ENCODE results near the gene HBD.
"Not testable (repeated sequence)": the region's sequence is repeated elsewhere in the genome, so short reads cannot be mapped to it uniquely, and the experiment has no call there.

Gene HBD

DNA sequence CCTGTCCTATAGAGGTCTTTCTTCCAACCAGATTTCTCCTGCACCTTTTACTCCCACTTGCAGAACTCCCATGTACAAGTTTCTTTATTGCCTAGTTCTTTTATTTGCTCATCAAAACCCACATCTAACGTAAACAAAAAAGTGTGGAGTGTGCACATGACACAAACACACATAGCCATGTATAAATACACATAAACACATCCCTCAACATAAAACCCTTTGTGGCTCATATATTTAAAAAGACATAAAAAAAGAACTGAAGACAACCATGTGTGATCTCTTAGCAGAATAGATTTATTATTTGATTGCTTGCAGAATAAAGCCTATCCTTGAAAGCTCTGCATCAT lies 18.6 kb upstream of the HBD start:
- DNase-seq (ENCODE audit: insufficient read length, low spot score) (no peak), FAIRE-seq (no peak)
- TF ChIP-seq, protein P1, sequence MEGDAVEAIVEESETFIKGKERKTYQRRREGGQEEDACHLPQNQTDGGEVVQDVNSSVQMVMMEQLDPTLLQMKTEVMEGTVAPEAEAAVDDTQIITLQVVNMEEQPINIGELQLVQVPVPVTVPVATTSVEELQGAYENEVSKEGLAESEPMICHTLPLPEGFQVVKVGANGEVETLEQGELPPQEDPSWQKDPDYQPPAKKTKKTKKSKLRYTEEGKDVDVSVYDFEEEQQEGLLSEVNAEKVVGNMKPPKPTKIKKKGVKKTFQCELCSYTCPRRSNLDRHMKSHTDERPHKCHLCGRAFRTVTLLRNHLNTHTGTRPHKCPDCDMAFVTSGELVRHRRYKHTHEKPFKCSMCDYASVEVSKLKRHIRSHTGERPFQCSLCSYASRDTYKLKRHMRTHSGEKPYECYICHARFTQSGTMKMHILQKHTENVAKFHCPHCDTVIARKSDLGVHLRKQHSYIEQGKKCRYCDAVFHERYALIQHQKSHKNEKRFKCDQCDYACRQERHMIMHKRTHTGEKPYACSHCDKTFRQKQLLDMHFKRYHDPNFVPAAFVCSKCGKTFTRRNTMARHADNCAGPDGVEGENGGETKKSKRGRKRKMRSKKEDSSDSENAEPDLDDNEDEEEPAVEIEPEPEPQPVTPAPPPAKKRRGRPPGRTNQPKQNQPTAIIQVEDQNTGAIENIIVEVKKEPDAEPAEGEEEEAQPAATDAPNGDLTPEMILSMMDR (IDR thresholded peaks at IDR 0.05; ENCODE audit: insufficient read depth, missing control alignments), result no peak

- DNase-seq (ENCODE audit: insufficient read length, low spot score) (no peak), FAIRE-seq (no peak)
- TF ChIP-seq, protein P1 (IDR thresholded peaks at IDR 0.05; ENCODE audit: insufficient read depth, missing control alignments), result no peak
Observed at GRCh38 chr11:5252192-5252918, 18.1 kb upstream of the HBD start.

GRCh38 chr11:5251746-5252145 lies 17.5 kb upstream of the HBD start:
- no peak for FAIRE-seq
- TF ChIP-seq, protein P1 (IDR thresholded peaks at IDR 0.05; ENCODE audit: insufficient read depth, missing control alignments), result no peak
- no peak for DNase-seq (ENCODE audit: insufficient read length, low spot score)

DNA sequence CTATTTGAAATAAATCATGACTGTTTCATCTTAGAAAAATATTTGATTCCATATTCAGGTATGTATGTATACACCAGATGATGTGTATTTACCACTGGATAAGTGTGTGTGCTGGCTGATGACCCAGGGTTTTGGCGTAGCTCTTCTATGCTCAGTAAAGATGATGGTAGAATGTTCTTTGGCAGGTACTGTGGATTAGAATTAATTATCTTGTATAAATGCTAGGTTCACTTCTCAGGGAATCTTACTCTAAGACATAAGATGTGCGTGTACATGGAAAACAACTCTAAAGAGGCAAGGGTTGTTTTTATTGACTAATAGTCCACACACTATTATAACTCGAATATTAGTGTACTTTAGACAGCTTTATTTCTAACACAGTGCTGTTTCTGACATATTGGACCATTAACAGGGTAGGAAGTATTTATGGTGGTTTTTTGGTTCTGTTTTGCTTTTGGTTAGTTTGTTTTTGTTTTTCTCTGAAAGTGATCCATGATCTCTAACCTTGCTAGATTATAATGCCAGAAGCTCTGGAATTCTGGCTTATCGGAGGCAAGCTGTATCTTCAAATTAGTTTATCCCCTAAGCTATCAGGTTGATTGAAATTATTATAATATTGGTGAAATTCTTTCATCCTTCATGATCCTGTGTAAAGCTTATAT lies 16.4 kb upstream of the HBD start:
- DNase-seq (ENCODE audit: insufficient read length, low spot score), result no peak
- FAIRE-seq, result no peak
- TF ChIP-seq, protein P1 (IDR thresholded peaks at IDR 0.05; ENCODE audit: insufficient read depth, missing control alignments), result no peak

GRCh38 chr11:5249807-5250396 lies 15.6 kb upstream of the HBD start, which contains the start of gene HBG1:
TSS of gene HBG1 (minus strand) at chr11:5249857. CDS start at chr11:5249804, 53 bp downstream.
- DNase-seq (ENCODE audit: insufficient read length, low spot score); FAIRE-seq: not testable (repeated sequence)

- not testable (repeated sequence) for FAIRE-seq; DNase-seq (ENCODE audit: insufficient read length, low spot score)
Observed at GRCh38 chr11:5248498-5248897, 14.2 kb upstream of the HBD start.

- DNase-seq (ENCODE audit: insufficient read length, low spot score), result no peak
- no peak for FAIRE-seq
- TF ChIP-seq, protein P1 (IDR thresholded peaks at IDR 0.05; ENCODE audit: insufficient read depth, missing control alignments), result no peak
Observed at GRCh38 chr11:5247472-5248192, 13.3 kb upstream of the HBD start.
